GM12878 (cell line): ENCODE measurements around the gene SPRED2. TPM values are rescaled to one million over a fixed set of nuclear protein-coding genes. Genes with fewer than 3 reads are reported as not detected.

Source experiments
- BCL11A ChIP-seq: IDR thresholded peaks from 2 replicates; pipeline ENCODE4 v1.6.1; 2011; ENCODE audit warnings: low read depth, low read length
- BCLAF1 ChIP-seq: fragments of 450-650 bp; IDR thresholded peaks from 2 replicates; pipeline ENCODE4 v1.6.1; 2017; ENCODE audit warnings: antibody characterized with exemption, mild to moderate bottlenecking, moderate library complexity
- CTCF ChIP-seq, 3 experiments: IDR thresholded peaks in 2 of 3; conservative IDR thresholded peaks in 1 of 3; 2 replicates each; pipeline ENCODE4 v1.5.1; 2011; ENCODE audit warnings: low read depth in 3 of 3, low read length in 3 of 3, mild to moderate bottlenecking in 3 of 3, control low read depth in 2 of 3, moderate library complexity in 2 of 3, inconsistent platforms in 1 of 3, mixed read lengths in 1 of 3; ENCODE audit not compliant: control insufficient read depth in 2 of 3, insufficient read depth in 1 of 3; ENCODE audit errors: extremely low read depth in 1 of 3
- HDAC6 ChIP-seq: fragments of 200-600 bp; sonication (generic); IDR thresholded peaks from one replicate; pipeline ENCODE4 v1.8.0; 2017; ENCODE audit warnings: antibody characterized with exemption; ENCODE audit not compliant: unreplicated experiment
- MTA2 ChIP-seq: fragments of 450-650 bp; IDR thresholded peaks from 2 replicates; pipeline ENCODE4 v1.6.1; 2016; ENCODE audit warnings: low read depth, mild to moderate bottlenecking, moderate library complexity
- NR2C2 ChIP-seq: IDR thresholded peaks from 2 replicates; pipeline ENCODE4 v1.6.1; 2011; ENCODE audit warnings: borderline replicate concordance, low read depth; ENCODE audit not compliant: control insufficient read depth, insufficient read length
- NR2F1 ChIP-seq: fragments of 450-650 bp; conservative IDR thresholded peaks from 2 replicates; pipeline ENCODE4 v1.6.1; 2017; ENCODE audit warnings: mild to moderate bottlenecking
- POU2F2 ChIP-seq: IDR thresholded peaks from 3 replicates; pipeline ENCODE4 v1.6.1; 2011; ENCODE audit warnings: low read depth, mild to moderate bottlenecking, low read length, borderline replicate concordance
- REST ChIP-seq: IDR thresholded peaks from 2 replicates; pipeline ENCODE4 v1.6.1; 2012; ENCODE audit warnings: mild to moderate bottlenecking, low read depth, low read length
- RUNX3 ChIP-seq: IDR thresholded peaks from 2 replicates; pipeline ENCODE4 v1.6.1; 2012; ENCODE audit warnings: low read length, inconsistent platforms
- SIX5 ChIP-seq: IDR thresholded peaks from 2 replicates; pipeline ENCODE4 v1.6.1; 2011; ENCODE audit warnings: mild to moderate bottlenecking, low read depth, low read length, moderate library complexity; ENCODE audit not compliant: severe bottlenecking
- SPI1 ChIP-seq: IDR thresholded peaks from 2 replicates; pipeline ENCODE4 v1.6.1; 2011; ENCODE audit warnings: low read depth, mild to moderate bottlenecking, low read length, moderate library complexity, borderline replicate concordance; ENCODE audit not compliant: insufficient read depth
- SUPT20H ChIP-seq: IDR thresholded peaks from 2 replicates; pipeline ENCODE4 v1.6.1; 2011; ENCODE audit warnings: low read depth, mild to moderate bottlenecking, low read length, moderate library complexity, borderline replicate concordance; ENCODE audit not compliant: control insufficient read depth
- ZNF274 ChIP-seq: IDR thresholded peaks from one replicate; pipeline ENCODE4 v1.8.0; 2011; ENCODE audit not compliant: insufficient read length, insufficient read depth
- ZNF592 ChIP-seq: fragments of 450-650 bp; IDR thresholded peaks from 2 replicates; pipeline ENCODE4 v1.6.1; 2017; ENCODE audit warnings: mild to moderate bottlenecking, moderate library complexity
- ZZZ3 ChIP-seq: IDR thresholded peaks from 2 replicates; pipeline ENCODE4 v1.6.1; 2011; ENCODE audit warnings: low read depth; ENCODE audit not compliant: control insufficient read depth, insufficient read length
- polyA plus RNA-seq, 11 experiments: library from polyadenylated mRNA; depleted of rRNA in 4 of 11; unstranded in 6 of 11; stranded (reverse) in 5 of 11; fragments of >200 nt; fragmentation: Nextera tagmentation in 4 of 11; fragmentation: Illumina TruSeq in 1 of 11; extraction: Ambion mirVana in 4 of 11; extraction: Trizol in 1 of 11; gene quantifications; 1 replicate in 1 of 11; 2 replicates in 10 of 11; pipeline versions ENCODE4 v1.2.1 to v1.2.3, GENCODE V29; 2011 to 2016; ENCODE audit warnings: inconsistent platforms in 2 of 11, missing spikeins in 2 of 11, low read depth in 1 of 11
- total RNA-seq, 4 experiments: library from RNA; depleted of rRNA in 3 of 4; stranded (reverse); fragments of >200 nt in 3 of 4; fragmentation: Illumina TruSeq in 1 of 4; extraction: Trizol in 1 of 4; gene quantifications; 2 replicates each; pipeline versions ENCODE4 v1.2.1 to v1.2.3, GENCODE V29; 2013 to 2021

The SPRED2 gene
- total and polyA plus RNA-seq, 10 of the 15 experiments (the other 5 are each of a cell fraction or from before 2014, with no cell fraction given) = 3.0 to 23.9 (median 9.7) TPM

GRCh38 chr2:65390134-65390533 is 42.3 kb downstream of the SPRED2 start (continued):
- TF ChIP-seq CTCF (IDR thresholded peaks at IDR 0.05 in 2 of 3, conservative IDR thresholded peaks at IDR 0.05 in 1 of 3; ENCODE audit: control insufficient read depth in 2 of 3, extremely low read depth in 1 of 3, insufficient read depth in 1 of 3, low read depth in 3 of 3, low read length in 3 of 3) = no peak
- no peak for TF ChIP-seq ZNF592
- TF ChIP-seq SIX5 = no peak
- TF ChIP-seq NR2F1 = peak; percentile 90; the same call in 1 of the 2 replicates
- TF ChIP-seq SPI1 = peak; percentile 89
- TF ChIP-seq BCLAF1 = no peak
- no peak for TF ChIP-seq ZZZ3
- TF ChIP-seq MTA2 = peak; percentile 73
- TF ChIP-seq SUPT20H = no peak
- no peak for TF ChIP-seq REST
- no peak for TF ChIP-seq ZNF274
- no peak; the same call in 2 of the 3 replicates for TF ChIP-seq POU2F2
- TF ChIP-seq BCL11A = peak; percentile 72
- TF ChIP-seq NR2C2 = no peak
- TF ChIP-seq HDAC6 = no peak
- peak; percentile 89 for TF ChIP-seq RUNX3
